Neuron (in vitro differentiated cells): ENCODE results near the gene TTYH2.
A peak's percentile ranks its signal among the peaks of the same experiment; 100 is the strongest.

Source experiments
- H2AFZ ChIP-seq: one replicate; pipeline ENCODE4 v1.6.1; 2013; ENCODE audit warnings: low read depth, mild to moderate bottlenecking, inconsistent platforms, low read length, moderate library complexity
- H3K27me3 ChIP-seq: one replicate; pipeline ENCODE4 v1.6.1; 2013; ENCODE audit warnings: low read length; ENCODE audit not compliant: insufficient read depth
- H3K36me3 ChIP-seq: one replicate; pipeline ENCODE4 v1.6.1; 2013; ENCODE audit warnings: low read length; ENCODE audit not compliant: insufficient read depth
- H3K4me1 ChIP-seq: one replicate; pipeline ENCODE4 v1.6.1; 2013; ENCODE audit warnings: low read length; ENCODE audit not compliant: insufficient read depth
- H3K4me3 ChIP-seq: 2 replicates; pipeline ENCODE4 v1.5.1; 2013; ENCODE audit warnings: mild to moderate bottlenecking, low read length, moderate library complexity
- H3K9me3 ChIP-seq: one replicate; pipeline ENCODE4 v1.6.1; 2013; ENCODE audit warnings: low read length

Gene TTYH2

DNA sequence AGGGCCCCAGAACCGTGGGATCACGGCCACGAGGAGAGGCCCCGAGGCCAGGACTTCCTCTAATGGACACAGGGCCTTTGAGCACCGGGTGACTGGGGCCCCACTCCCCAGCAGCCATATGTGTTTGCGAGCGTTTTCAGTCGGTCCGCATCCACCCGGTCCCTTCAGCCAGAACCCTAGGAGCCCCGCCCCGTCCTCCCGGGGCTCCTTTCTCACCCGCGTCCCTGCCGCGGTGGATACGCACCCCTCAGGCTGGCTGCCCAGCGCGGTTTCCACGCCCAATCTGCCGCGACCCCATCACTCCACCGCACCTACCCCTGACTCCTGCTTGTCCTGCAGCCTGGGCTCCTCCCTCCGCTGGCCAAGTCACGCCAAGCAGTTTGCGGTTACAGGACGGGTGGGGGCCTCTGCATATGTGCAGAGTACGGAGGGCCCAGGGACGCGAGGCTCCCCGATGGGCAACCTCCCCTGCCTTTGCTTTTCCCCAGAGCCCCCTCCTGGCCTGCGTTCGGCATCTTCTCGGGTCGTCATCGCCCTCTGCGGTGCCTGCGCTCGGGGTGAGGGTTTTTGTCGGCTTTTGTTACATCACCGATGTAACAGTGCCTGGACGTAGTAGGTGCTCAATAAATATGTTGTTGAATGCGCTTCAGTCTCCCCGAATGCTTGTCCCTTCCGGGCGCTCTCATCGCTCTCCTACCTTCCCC, 1.0 kb upstream of the TTYH2 start:
- peak overlapping the region; percentile 63 for H3K4me3 ChIP-seq
- H3K4me1 ChIP-seq = peaks cover 59% of the 10 kb centered on the region
- H3K36me3 ChIP-seq = peaks cover 29% of the 10 kb centered on the region
- H3K27me3 ChIP-seq = no peaks in the 10 kb centered on the region
- no peak overlapping the region for H2AFZ ChIP-seq
- no peaks in the 10 kb centered on the region for H3K9me3 ChIP-seq

GRCh38 chr17:74213861-74214391, 555 bp downstream of the TTYH2 start:
- Histone ChIP-seq H3K36me3 (peaks cover 20% of the 10 kb centered on the region), H2AFZ (peak overlapping the region; percentile 42), H3K9me3 (no peaks in the 10 kb centered on the region), H3K4me1 (peaks cover 51% of the 10 kb centered on the region), H3K27me3 (no peaks in the 10 kb centered on the region), H3K4me3 (peak overlapping the region; percentile 63)

DNA sequence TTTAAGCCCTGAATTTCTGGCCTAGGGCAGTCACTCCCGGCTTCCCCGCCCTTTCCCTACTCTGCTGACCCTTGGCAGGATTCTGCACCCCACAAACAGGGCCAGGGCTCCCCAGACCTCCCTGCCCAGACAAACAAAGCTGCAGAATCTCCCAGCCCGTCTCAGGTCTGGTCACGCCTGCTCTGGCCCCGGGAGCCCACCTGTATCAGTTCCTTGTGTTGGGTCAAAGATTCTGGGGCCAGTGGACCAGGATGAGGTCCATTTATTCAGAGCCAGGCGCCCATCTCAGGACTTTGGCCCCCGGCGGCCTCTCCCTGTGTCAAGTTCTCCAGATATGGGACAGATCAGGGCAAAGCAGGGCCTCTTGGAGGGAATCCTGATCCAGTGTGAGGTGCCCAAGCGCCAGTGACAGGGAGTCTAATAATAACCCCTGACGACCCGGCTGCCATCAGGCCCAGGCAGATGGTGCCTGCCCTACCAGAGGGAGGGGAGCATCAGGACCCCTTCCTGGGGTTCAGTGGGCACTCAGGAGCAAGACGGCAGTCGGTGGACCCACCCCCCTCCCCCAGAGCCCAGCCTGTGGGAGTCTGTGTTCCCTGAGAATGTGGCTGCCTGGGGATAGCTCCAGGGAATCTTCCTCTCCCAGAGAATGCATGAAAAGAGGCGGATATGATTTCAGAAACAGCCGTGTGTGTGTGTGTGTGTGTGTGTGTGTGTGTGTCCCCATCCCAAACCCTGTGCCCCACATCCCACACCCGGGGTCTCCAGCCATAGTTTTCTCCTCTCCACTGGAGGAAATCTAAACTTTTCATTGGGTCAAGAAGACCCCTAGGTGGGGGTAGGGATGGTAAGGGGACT, 1.3 kb downstream of the TTYH2 start:
- Histone ChIP-seq H3K36me3 (peaks cover 12% of the 10 kb centered on the region), H2AFZ (no peak overlapping the region), H3K4me3 (peak overlapping the region; percentile 63), H3K4me1 (peaks cover 43% of the 10 kb centered on the region), H3K27me3 (no peaks in the 10 kb centered on the region), H3K9me3 (no peaks in the 10 kb centered on the region)

DNA sequence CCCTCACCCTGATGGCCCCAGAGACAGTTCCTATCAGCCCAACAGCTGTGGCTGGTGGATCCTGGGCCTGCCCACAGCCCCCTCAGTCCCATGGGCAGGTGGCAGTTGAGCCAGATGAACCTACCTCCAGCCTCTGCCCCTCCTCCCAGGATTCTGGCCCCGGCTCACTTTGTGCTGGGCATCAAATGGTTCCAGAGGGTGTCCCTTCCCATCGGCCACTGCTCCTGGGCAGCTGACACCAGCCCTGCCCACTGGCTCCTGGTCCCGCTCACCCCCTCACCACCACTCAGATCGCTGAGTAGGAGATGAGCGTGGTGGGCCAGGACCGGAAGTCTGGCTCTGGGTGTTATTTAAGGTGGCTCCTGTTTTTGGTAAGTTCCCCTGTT, 2.0 kb downstream of the TTYH2 start:
- peaks cover 7% of the 10 kb centered on the region for H3K36me3 ChIP-seq
- peaks cover 37% of the 10 kb centered on the region for H3K4me1 ChIP-seq
- H2AFZ ChIP-seq = no peak overlapping the region
- no peaks in the 10 kb centered on the region for H3K9me3 ChIP-seq
- H3K27me3 ChIP-seq = no peaks in the 10 kb centered on the region
- H3K4me3 ChIP-seq = no peak overlapping the region

- Histone ChIP-seq H3K9me3 (no peaks in the 10 kb centered on the region), H3K27me3 (no peaks in the 10 kb centered on the region), H2AFZ (no peak overlapping the region), H3K36me3 (peaks cover 7% of the 10 kb centered on the region), H3K4me3 (no peak overlapping the region), H3K4me1 (peaks cover 25% of the 10 kb centered on the region)
Observed at GRCh38 chr17:74216505-74216904, 3.1 kb downstream of the TTYH2 start.

DNA sequence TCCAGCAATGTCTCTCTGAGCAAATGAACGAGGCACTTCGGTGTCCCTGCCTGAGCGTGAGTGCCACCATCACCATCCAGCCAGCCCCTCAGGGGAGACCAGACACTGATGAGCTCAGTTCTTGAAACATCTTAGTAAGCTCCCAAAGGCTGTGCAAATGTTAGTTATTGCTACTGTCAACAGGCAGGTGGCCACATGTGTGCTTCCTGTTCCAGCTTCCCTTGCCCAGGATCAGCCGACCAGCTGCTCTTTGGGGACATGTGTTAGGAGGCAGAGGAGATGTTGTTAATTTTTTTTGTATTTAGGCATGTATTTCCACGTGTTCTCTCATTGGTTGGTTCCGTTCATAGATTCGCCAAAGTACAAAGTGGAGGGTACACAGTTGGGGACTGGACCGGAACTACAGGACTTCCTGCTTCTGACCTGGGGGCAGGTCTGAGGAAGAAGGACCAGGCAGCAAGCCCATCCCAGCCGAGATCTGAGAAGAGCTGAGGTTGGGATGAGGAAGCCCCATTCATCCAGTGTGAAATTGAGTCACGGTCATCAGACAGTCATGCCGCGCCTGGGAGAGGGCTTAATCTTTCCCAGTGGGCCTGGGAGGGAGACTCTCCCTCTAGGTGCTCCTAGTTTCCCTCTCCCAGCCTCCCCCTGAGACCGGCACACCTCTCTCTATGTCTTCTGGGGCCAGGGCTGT, 3.8 kb downstream of the TTYH2 start:
- no peaks in the 10 kb centered on the region for H3K27me3 ChIP-seq

GRCh38 chr17:74217888-74218287, 4.5 kb downstream of the TTYH2 start:
- Histone ChIP-seq H3K9me3 (no peaks in the 10 kb centered on the region), H3K27me3 (no peaks in the 10 kb centered on the region), H3K36me3 (peaks cover 13% of the 10 kb centered on the region), H3K4me3 (no peak overlapping the region), H3K4me1 (peaks cover 15% of the 10 kb centered on the region), H2AFZ (no peak overlapping the region)

More for the DNA sequence above, 3.8 kb downstream of the TTYH2 start:
- Histone ChIP-seq H3K36me3 (peaks cover 7% of the 10 kb centered on the region), H3K9me3 (no peaks in the 10 kb centered on the region), H3K4me1 (peaks cover 18% of the 10 kb centered on the region), H3K4me3 (no peak overlapping the region), H2AFZ (no peak overlapping the region)

DNA sequence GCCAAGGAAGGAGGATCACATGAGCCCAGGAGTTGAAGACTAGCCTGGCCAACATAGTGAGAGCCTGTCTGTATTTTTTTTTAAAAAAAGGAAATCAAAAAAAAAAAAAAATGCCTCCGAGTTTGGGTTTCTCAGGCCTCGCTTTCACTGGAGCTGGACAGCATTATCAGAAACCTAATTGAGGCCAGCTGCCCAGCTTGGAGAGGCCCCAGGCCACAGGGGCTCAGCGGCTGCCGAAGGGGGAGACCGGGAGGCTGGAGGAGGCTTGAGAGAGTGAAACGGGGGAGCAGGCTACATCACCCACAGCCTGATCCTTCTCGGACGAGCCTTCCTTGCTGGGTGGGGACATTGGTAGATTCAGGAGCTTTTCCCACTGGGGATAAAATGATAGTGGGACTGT, 5.1 kb downstream of the TTYH2 start:
- Histone ChIP-seq H3K36me3 (peaks cover 17% of the 10 kb centered on the region), H2AFZ (no peak overlapping the region), H3K4me3 (no peak overlapping the region), H3K4me1 (peaks cover 12% of the 10 kb centered on the region), H3K27me3 (no peaks in the 10 kb centered on the region), H3K9me3 (no peaks in the 10 kb centered on the region)

GRCh38 chr17:74219576-74220133, 6.3 kb downstream of the TTYH2 start:
- H3K36me3 ChIP-seq = peaks cover 28% of the 10 kb centered on the region
- no peak overlapping the region for H3K4me3 ChIP-seq
- peaks cover 3% of the 10 kb centered on the region for H3K4me1 ChIP-seq
- no peaks in the 10 kb centered on the region for H3K9me3 ChIP-seq
- H3K27me3 ChIP-seq = no peaks in the 10 kb centered on the region
- H2AFZ ChIP-seq = no peak overlapping the region

- Histone ChIP-seq H3K9me3 (no peaks in the 10 kb centered on the region), H3K36me3 (peaks cover 31% of the 10 kb centered on the region), H2AFZ (no peak overlapping the region), H3K4me3 (no peak overlapping the region), H3K27me3 (no peaks in the 10 kb centered on the region), H3K4me1 (no peaks in the 10 kb centered on the region)
Observed at GRCh38 chr17:74220219-74220618, 6.8 kb downstream of the TTYH2 start.

DNA sequence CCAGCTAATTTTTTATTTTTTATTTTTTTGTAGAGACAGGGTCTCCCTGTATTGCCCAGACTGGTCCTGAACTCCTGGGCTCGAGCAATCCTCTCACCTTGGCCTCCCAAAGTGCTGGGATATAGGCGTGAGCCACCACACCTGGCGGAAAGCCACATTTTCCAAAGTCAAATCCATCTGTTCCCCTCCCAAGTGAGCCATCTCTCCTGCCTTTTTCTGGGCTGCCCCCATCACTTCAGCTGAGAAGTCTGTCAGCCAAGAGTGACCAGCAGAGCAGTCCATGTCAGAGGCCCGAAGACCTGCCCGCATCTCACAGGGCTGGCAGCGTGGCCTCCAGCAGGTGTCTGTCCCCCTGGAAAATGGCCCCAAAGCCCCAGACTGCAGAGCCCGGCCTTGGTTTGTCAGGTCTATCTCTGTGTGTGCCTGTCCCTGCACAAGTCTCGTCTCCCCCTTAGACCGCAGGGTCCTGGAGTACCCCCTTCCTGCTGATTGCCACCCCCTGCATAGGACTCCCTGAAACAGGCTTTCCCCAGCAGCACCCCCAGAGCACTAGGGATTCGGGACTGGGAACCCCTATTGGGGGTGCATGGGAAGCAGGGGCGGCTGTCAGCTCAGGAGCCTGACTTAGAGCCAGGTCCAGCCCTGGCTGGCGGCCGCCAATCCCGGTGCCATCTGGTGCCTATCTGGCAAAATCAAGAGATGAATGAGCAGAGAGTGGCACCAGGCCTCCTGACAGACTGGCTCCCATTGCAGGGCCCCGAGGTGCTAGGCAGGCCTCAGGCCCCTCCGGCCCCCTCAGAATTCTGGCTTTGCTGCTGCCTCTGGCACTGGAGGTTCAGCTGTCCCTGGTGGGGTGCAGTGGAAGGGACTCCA, 7.8 kb downstream of the TTYH2 start:
- Histone ChIP-seq H3K36me3 (peaks cover 40% of the 10 kb centered on the region), H3K4me1 (no peaks in the 10 kb centered on the region), H3K4me3 (no peak overlapping the region), H2AFZ (no peak overlapping the region), H3K27me3 (no peaks in the 10 kb centered on the region), H3K9me3 (no peaks in the 10 kb centered on the region)

- Histone ChIP-seq H3K36me3 (peaks cover 36% of the 10 kb centered on the region), H3K27me3 (no peaks in the 10 kb centered on the region), H3K4me1 (no peaks in the 10 kb centered on the region)
Observed at GRCh38 chr17:74222399-74222798, 9.0 kb downstream of the TTYH2 start.

More at GRCh38 chr17:74222399-74222798, 9.0 kb downstream of the TTYH2 start:
- H2AFZ ChIP-seq = no peak overlapping the region
- no peaks in the 10 kb centered on the region for H3K9me3 ChIP-seq
- H3K4me3 ChIP-seq = no peak overlapping the region
